K562 (cell line): Measurements from ENCODE around the gene PSMC2. TPM values are rescaled to one million over a fixed set of nuclear protein-coding genes. Genes with fewer than 3 reads are reported as not detected.
A peak's percentile ranks its signal among the peaks of the same experiment; 100 is the strongest.

Experiments
- ATF4 ChIP-seq: fragments of 450-650 bp; formaldehyde crosslinking; IDR thresholded peaks from 2 replicates; pipeline ENCODE4 v1.4.0; 2022; ENCODE audit warnings: mild to moderate bottlenecking, moderate library complexity
- BCOR ChIP-seq: fragments of 450-650 bp; IDR thresholded peaks from 2 replicates; pipeline ENCODE4 v1.6.1; 2016
- BRD9 ChIP-seq: fragments of 450-650 bp; IDR thresholded peaks from 2 replicates; pipeline ENCODE4 v1.6.1; 2018; ENCODE audit warnings: low read depth; ENCODE audit not compliant: partially characterized antibody
- CBFA2T3 ChIP-seq: fragments of 450-650 bp; IDR thresholded peaks from 2 replicates; pipeline ENCODE4 v1.6.1; 2017
- COPS2 ChIP-seq: fragments of 450-650 bp; conservative IDR thresholded peaks from 2 replicates; pipeline ENCODE4 v1.6.1; 2016; ENCODE audit warnings: mild to moderate bottlenecking, moderate library complexity
- CREBBP ChIP-seq: IDR thresholded peaks from one replicate; pipeline ENCODE4 v1.6.1; 2012; ENCODE audit warnings: low read depth, mild to moderate bottlenecking, control low read depth, inconsistent platforms, low read length
- ETV5 ChIP-seq: sonication (generic); formaldehyde crosslinking; IDR thresholded peaks from 2 replicates; pipeline ENCODE4 v1.4.0; 2020; ENCODE audit warnings: low read depth, mild to moderate bottlenecking, missing genetic modification reagents
- FOXJ2 ChIP-seq: fragments of 200-800 bp; sonication (Bioruptor generic); IDR thresholded peaks from 2 replicates; pipeline ENCODE4 v1.6.1; 2016; ENCODE audit warnings: missing genetic modification characterization, missing compliant biosample characterization
- FOXM1 ChIP-seq, 2 experiments: fragments of 450-650 bp in 1 of 2; sonication (generic) in 1 of 2; formaldehyde crosslinking in 1 of 2; IDR thresholded peaks; 2 replicates each; pipeline versions ENCODE4 v1.6.1 to v1.9.0; 2017 to 2022; ENCODE audit warnings: low read depth in 2 of 2, mild to moderate bottlenecking in 2 of 2, missing genetic modification reagents in 1 of 2, moderate library complexity in 1 of 2
- HDAC6 ChIP-seq: IDR thresholded peaks from 2 replicates; pipeline ENCODE4 v1.6.1; 2012; ENCODE audit warnings: low read depth, mild to moderate bottlenecking, control low read depth, inconsistent platforms, low read length, moderate library complexity
- HMGN3 ChIP-seq: IDR thresholded peaks from 2 replicates; pipeline ENCODE4 v1.6.1; 2011; ENCODE audit warnings: borderline replicate concordance, low read depth, mild to moderate bottlenecking, mixed read lengths, low read length; ENCODE audit not compliant: insufficient read length; ENCODE audit errors: extremely low read depth
- HNRNPH1 ChIP-seq: fragments of 200-400 bp; formaldehyde crosslinking; optimal IDR thresholded peaks from 2 replicates; pipeline ENCODE3; 2017; ENCODE audit warnings: low read depth, mild to moderate bottlenecking, low read length, moderate library complexity
- MTA3 ChIP-seq: fragments of 450-650 bp; formaldehyde crosslinking; IDR thresholded peaks from 2 replicates; pipeline ENCODE4 v1.6.1; 2017; ENCODE audit warnings: mild to moderate bottlenecking, borderline replicate concordance
- POLR2AphosphoS5 ChIP-seq: IDR thresholded peaks from 2 replicates; pipeline ENCODE4 v1.6.1; 2011; ENCODE audit warnings: mild to moderate bottlenecking, low read depth, low read length, moderate library complexity; ENCODE audit not compliant: control insufficient read depth, insufficient read depth
- SIN3A ChIP-seq, 2 experiments: fragments of 150-350 bp in 1 of 2; IDR thresholded peaks; 2 replicates each; pipeline ENCODE4 v1.6.1; 2011 to 2016; ENCODE audit warnings: borderline replicate concordance in 2 of 2, low read depth in 2 of 2, low read length in 2 of 2, mild to moderate bottlenecking in 2 of 2, moderate library complexity in 2 of 2; ENCODE audit not compliant: control insufficient read depth in 1 of 2
- SMAD2 ChIP-seq: fragments of 150-350 bp; IDR thresholded peaks from 2 replicates; pipeline ENCODE4 v1.6.1; 2014; ENCODE audit warnings: low read depth, mild to moderate bottlenecking, low read length
- SNIP1 ChIP-seq: fragments of 450-650 bp; IDR thresholded peaks from 2 replicates; pipeline ENCODE4 v1.7.1; 2017; ENCODE audit warnings: low read depth, mild to moderate bottlenecking
- SNRNP70 ChIP-seq: fragments of 200-400 bp; formaldehyde crosslinking; optimal IDR thresholded peaks from 2 replicates; pipeline ENCODE3; 2017; ENCODE audit warnings: low read depth, low read length
- TBL1XR1 ChIP-seq, 2 experiments: IDR thresholded peaks; 2 replicates each; pipeline ENCODE4 v1.6.1; 2012; ENCODE audit warnings: improper control_type of control experiment in 2 of 2, low read length in 2 of 2, mild to moderate bottlenecking in 1 of 2
- YY1 ChIP-seq, 3 experiments: IDR thresholded peaks; 2 replicates each; pipeline ENCODE4 v1.6.1; 2011; ENCODE audit warnings: low read length in 2 of 3, mild to moderate bottlenecking in 2 of 3, moderate library complexity in 2 of 3, borderline replicate concordance in 1 of 3, control low read depth in 1 of 3, low read depth in 1 of 3; ENCODE audit not compliant: insufficient read depth in 3 of 3, insufficient replicate concordance in 2 of 3, control insufficient read depth in 1 of 3, insufficient read length in 1 of 3; ENCODE audit errors: extremely low read depth in 1 of 3
- ZEB2 ChIP-seq: fragments of 450-650 bp; IDR thresholded peaks from 2 replicates; pipeline ENCODE4 v1.6.1; 2016
- ZFP30 ChIP-seq: fragments of 250-450 bp; sonication (Bioruptor Pico); IDR thresholded peaks from 2 replicates; pipeline ENCODE4 v1.8.0; 2022; ENCODE audit warnings: moderate library complexity, mild to moderate bottlenecking, inconsistent platforms, borderline replicate concordance
- ZNF518B ChIP-seq: fragments of 250-450 bp; sonication (Bioruptor Pico); IDR thresholded peaks from 2 replicates; pipeline ENCODE4 v1.5.0; 2021; ENCODE audit warnings: mild to moderate bottlenecking, moderate library complexity
- ZNF780A ChIP-seq: fragments of 250-450 bp; sonication (Bioruptor Pico); IDR thresholded peaks from 2 replicates; pipeline ENCODE4 v1.5.0; 2021; ENCODE audit warnings: mild to moderate bottlenecking
- polyA plus RNA-seq, 8 experiments: library from polyadenylated mRNA; depleted of rRNA in 4 of 8; stranded (reverse) in 5 of 8; unstranded in 3 of 8; fragments of >200 nt; fragmentation: Nextera tagmentation in 2 of 8; fragmentation: Illumina TruSeq in 1 of 8; extraction: Ambion mirVana in 2 of 8; extraction: Trizol in 1 of 8; gene quantifications; 2 replicates each; pipeline versions ENCODE4 v1.2.1 to v1.2.3, GENCODE V29; 2011 to 2014; ENCODE audit warnings: inconsistent platforms in 1 of 8, missing spikeins in 1 of 8
- total RNA-seq, 7 experiments: library from RNA; depleted of rRNA in 6 of 7; stranded (reverse); fragments of >200 nt in 6 of 7; fragmentation: Illumina TruSeq in 2 of 7; extraction: Trizol in 2 of 7; gene quantifications; 2 replicates each; pipeline versions ENCODE4 v1.2.1 to v1.2.3, GENCODE V29; 2011 to 2021; ENCODE audit warnings: low replicate concordance in 1 of 7

PSMC2 gene
- total and polyA plus RNA-seq, 9 of the 15 experiments (the other 6 are each of a cell fraction or from before 2014, with no cell fraction given), result 316 to 1,105 (median 511) TPM

- peak; percentile 34 to 82 (median 77) for TF ChIP-seq YY1 (IDR thresholded peaks at IDR 0.05; ENCODE audit: borderline replicate concordance in 1 of 3, control insufficient read depth in 1 of 3, extremely low read depth in 1 of 3, insufficient read depth in 3 of 3, insufficient read length in 1 of 3, insufficient replicate concordance in 2 of 3, low read depth in 1 of 3, low read length in 2 of 3)
- TF ChIP-seq HMGN3, result peak; percentile 60
- peak; percentile 67; the same call in 1 of the 2 replicates for TF ChIP-seq ETV5 (CRISPR knock-in tag)
- TF ChIP-seq ATF4 (CRISPR knock-in tag), result no peak
- no peak for TF ChIP-seq ZNF780A (CRISPR knock-in tag)
- no peak for TF ChIP-seq COPS2
- peak; percentile 96 for TF ChIP-seq POLR2AphosphoS5
- TF ChIP-seq FOXJ2, result no peak
- 0 out of 2 replicates have a peak, but pooled peaks have one; percentile 29 for TF ChIP-seq BCOR
- TF ChIP-seq HNRNPH1, result no peak
- TF ChIP-seq MTA3, result peak; percentile 91
- TF ChIP-seq BRD9, result no peak
- peak; percentile 98 for TF ChIP-seq ZEB2
- TF ChIP-seq ZNF518B (CRISPR knock-in tag), result no peak
- peak; percentile 47; the same call in 1 of the 2 replicates for TF ChIP-seq SNIP1
- peak; percentile 98 for TF ChIP-seq SIN3A (IDR thresholded peaks at IDR 0.05; ENCODE audit: borderline replicate concordance in 2 of 2, control insufficient read depth in 1 of 2, low read depth in 2 of 2, low read length in 2 of 2)
- no peak for TF ChIP-seq CBFA2T3
- no peak for TF ChIP-seq HDAC6
- TF ChIP-seq SNRNP70, result no peak
- no peak for TF ChIP-seq SMAD2
- TF ChIP-seq FOXM1 (IDR thresholded peaks at IDR 0.05; ENCODE audit: low read depth), result peak; percentile 75
- no peak for TF ChIP-seq FOXM1 (CRISPR knock-in tag; IDR thresholded peaks at IDR 0.05; ENCODE audit: low read depth)
- TF ChIP-seq TBL1XR1 (IDR thresholded peaks at IDR 0.05; ENCODE audit: low read length in 2 of 2), result no peak
- no peak for TF ChIP-seq ZFP30 (CRISPR knock-in tag)
- TF ChIP-seq CREBBP, result no peak
These were observed 2.8 kb upstream of the PSMC2 start, which contains the start of gene DNAJC2 (continued) for GRCh38 chr7:103344453-103345149.
